Measurements from ENCODE around the gene NUP43. TPM values are rescaled to one million over a fixed set of nuclear protein-coding genes. Genes with fewer than 3 reads are reported as not detected.
"Not testable (repeated sequence)": the region's sequence is repeated elsewhere in the genome, so short reads cannot be mapped to it uniquely, and the experiment has no call there.

Gene NUP43, protein sequence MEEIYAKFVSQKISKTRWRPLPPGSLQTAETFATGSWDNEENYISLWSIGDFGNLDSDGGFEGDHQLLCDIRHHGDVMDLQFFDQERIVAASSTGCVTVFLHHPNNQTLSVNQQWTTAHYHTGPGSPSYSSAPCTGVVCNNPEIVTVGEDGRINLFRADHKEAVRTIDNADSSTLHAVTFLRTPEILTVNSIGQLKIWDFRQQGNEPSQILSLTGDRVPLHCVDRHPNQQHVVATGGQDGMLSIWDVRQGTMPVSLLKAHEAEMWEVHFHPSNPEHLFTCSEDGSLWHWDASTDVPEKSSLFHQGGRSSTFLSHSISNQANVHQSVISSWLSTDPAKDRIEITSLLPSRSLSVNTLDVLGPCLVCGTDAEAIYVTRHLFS
- 23.9 TPM for total RNA-seq

DNA sequence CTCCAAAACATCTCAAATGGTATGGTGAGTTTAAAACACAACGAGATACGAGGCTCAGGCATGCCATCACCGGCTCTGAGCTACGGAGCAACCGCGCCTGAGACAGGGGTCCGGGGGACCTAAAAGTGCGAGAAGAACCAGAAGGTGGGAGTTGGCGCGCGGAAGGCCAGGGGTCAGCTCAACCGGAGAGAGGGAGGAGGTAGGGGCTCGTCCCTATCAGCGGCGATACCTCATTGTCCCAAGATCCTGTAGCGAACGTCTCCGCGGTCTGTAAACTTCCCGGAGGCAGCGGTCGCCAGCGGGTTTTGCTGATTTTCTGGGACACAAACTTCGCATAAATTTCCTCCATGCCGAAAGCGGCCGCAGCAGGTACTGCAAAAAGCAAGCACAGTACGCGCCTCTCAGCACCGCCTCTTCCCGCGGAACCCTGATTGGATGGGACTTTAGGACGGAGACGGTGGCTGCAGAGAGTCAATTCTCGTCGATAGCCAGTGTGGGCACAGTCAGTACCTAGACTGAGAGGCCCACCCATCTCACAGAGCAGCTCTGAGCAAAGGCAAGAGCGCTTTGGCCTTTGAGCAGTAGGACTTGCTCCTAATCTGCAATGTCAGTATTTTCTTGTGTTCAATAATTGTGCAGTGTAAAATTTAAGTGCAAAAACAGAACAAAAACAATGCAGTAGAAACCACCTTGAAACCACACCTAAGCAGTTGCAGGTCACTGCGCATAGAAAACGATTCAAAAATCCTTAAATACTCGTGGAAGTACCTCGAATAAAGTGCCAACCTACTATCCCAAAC, at the start of gene NUP43:
Gene NUP43 (minus strand): TSS at position 383 of the 800 bp plus-strand sequence. CDS start 34 bp downstream, at position 349.
- DNase-seq, result peak; percentile 87

DNA sequence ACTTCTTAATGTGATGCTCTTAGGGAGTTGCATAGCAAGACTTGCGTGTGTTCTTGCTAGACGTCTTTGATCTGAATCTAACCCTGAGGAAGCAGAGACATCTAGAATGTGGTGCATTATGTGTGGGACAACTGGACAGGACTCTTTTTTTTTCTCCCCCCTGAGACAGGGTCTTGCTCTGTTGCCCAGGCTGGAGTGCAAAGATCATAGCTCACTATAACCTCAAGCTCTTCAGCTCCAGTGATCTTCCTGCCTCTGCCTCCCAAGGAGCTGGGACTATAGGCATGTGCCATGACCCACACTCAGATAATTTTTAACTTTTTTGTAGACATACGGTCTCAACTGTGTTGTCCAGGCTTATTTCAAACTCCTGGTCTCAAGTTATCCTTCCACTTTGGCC, 37.2 kb upstream of the NUP43 start:
- no peak for DNase-seq

DNA sequence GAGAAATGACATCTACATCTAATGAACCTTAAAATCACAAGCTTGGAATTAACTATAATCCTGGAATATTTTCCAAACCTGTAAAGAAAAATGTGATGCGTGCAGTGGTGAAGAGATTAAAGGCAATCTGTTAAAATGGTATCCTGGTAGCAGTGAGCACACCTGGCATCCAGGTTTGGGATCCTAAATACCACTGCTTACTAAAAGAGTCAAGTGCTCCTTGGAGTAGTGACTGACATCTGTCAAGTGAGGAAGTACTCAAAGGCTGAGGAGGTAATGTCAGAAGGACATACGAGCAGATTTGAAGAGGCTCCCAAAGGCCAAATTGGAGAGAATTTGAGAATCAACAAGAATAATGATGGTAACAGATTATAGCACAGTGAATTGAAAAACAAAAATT, 36.0 kb upstream of the NUP43 start:
- no peak for DNase-seq

DNA sequence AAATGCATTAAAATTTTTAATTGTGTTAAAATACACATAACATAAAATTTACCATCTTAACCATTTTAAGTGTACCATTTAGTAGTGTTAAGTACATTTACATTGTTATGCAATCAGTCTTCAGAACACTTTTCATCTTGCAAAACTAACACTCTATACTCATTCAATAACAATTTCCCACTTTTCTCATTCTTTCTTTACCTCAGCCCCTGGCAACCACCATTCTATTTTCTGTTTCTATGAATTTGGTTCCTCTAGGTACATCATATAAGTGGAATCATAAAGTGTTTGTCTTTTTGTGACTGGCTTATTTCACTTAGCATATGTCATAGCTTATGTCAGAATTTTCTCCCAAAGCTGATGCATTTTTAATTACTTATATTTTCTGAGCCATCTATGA, 35.4 kb upstream of the NUP43 start:
- no peak for DNase-seq

DNA sequence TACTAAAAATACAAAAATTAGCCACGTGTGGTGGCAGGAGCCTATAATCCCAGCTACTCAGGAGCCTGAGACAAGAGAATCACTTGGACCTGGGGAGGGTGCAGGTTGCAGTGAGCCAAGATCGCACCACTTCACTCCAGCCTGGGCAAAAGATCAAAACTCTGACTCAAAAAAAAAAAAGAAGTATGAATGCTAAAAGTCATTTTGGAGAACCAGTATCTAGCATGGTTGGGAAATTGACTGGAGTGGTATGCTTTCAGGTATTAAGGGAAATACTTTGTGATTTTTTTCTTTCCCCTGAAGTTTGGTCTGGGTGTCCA, 33.3 kb upstream of the NUP43 start:
- DNase-seq, result no peak

DNA sequence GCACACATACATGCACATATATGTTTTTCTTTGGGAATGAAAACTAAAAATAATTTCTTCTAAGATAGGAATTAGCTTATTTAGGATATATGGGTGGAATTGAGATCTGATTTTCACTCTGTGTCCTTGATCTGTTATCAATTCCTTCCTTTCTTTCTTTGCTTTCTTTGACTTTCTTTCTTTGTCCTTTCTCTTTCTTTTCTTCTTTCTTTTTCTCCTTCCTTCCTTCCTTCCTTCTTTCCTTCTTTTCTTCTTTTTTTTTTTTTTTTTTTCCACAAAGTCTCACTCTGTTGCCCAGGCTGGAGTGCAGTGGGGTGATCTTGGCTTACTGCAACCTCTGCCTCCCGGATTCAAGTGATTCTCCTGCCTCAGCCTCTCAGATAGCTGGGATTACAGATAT, 31.3 kb upstream of the NUP43 start:
- DNase-seq, result no peak

DNA sequence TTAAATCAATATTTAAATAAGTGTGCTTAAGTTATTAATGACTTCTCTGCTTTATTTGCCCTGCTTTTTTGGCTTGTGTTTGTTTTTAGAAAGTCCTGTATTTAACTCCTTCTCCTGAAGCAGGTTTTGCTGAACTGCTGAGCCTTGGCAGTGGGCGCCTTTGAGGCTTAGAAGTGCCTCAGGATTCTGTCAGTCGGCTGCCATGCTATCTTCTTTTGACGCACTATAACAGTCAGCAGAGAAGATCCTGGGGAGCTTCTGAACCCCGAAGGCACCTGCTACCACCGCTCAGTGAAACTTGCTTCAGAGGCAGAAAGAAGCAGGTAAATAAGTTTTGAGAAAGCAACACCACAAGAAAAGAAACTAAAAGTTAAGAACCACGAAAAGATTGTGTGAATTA, 25.6 kb upstream of the NUP43 start:
- DNase-seq, result no peak

DNA sequence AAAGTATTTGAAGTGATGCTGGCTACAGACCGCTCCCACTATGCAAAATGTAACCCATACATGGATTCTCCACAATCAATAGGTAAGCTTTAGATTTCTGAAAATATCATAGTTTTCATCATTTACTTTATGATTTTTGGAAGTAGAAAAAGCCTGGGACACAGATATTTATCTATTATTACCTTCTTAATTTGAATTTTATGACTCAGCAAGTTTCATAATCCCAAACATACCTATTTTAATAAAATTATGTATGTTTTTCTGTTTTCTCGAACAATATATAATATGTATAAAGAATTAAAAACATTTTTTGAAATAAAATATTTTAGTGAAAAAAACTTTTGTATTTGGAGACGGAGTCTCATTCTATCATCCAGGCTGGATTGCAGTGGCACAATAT, 24.9 kb upstream of the NUP43 start:
- no peak for DNase-seq

DNA sequence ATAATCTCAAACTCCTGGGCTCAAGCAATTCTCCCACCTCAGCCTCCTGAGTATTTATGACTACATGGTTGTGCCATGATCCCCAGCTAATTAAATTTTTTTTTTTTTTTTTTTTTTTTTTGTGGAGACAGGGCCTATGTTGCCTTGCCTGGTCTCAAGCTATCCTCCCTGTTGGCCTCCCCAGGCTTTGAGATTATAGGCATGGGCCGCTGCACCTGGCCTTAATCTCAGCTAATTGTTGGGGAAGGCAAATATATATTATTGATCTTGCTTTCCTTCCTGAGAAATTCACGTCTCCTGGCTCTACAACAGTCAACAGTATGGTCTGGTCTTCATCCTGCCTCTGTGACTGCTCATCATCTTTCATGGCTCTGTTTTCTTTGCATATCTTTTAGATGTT, 23.3 kb upstream of the NUP43 start:
- no peak for DNase-seq

DNA sequence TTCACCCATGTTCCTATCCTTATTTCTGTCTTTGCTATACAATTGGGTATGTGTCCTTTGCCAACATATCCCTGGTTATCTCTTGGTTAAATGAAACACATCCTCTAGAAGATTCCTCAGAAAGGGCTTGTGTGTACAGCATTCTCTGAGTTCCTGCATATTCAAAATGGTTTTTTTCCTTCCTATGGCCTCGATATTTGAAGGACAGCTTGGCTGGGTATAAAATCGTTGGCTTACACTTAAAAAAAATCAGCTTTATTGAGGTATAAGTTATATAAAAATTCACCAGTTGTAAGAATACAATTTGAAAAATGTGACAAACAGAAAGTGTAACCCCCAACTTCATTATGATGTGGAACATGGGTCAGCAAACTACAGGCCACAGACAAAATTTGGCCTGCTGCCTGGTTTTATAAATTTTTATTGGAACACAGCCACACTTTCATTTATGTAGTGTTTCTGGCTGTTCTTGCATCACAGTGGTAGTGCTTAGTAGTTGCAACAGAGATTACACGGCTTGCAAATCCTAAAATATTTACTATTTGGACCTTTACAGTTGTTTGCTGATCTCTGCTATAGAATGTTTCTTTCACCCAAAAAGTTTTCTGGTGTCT, 19.9 kb upstream of the NUP43 start:
- no peak for DNase-seq

DNA sequence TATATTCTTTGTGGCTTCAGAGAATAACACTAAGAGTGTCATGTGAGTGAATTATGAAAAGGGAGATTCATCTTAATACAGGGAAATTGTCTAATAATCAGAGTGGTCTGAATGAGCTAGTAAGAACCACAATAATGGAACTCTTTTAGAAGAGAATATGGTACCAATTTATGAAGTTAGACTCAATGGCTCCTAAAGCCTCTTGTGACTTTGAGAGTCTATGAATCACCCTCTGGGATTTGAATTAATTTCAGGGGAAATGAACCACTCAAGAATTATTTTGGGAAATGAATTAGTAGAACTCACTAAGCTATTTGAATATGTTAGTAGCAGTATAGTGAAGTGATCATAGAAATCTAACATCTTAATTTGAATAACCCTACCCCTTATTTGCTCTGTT, 17.5 kb upstream of the NUP43 start:
- no peak for DNase-seq

DNA sequence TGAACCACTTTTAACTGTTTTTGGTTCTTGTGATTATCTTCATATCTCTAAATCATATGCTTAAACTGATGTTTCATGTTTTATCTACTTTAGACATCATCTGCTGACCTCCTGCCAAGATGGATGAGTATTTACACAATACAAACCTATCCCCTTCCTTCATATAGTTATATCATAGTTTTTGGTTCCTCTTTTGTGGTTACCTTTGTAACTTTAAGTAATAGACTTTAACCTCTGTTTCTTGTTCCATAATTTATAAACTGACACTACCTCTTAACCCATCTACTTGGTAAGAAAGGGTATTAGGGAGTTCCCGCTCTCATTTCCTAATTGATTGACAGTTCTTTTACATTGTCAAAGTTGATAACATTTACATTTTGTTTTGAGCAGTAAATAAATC, 15.1 kb upstream of the NUP43 start:
- DNase-seq, result no peak

DNA sequence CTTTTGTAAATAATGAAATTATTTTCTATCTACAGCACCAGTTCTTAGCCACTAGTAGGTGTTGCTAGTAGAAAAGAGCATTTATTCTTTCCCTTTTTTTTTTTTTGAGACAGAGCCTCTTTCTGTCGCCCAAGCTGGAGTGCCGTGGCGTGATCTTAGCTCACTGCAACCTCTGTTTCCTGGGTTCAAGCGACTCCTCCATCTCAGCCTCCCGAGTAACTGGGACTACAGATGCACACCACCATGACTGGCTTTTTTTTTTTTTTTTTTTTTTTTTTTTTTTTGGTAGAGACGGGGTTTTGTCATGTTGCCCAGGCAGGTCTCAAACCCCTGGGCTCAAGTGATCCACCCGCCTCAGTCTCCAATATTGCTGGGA, 9.9 kb upstream of the NUP43 start:
- DNase-seq, result no peak

DNA sequence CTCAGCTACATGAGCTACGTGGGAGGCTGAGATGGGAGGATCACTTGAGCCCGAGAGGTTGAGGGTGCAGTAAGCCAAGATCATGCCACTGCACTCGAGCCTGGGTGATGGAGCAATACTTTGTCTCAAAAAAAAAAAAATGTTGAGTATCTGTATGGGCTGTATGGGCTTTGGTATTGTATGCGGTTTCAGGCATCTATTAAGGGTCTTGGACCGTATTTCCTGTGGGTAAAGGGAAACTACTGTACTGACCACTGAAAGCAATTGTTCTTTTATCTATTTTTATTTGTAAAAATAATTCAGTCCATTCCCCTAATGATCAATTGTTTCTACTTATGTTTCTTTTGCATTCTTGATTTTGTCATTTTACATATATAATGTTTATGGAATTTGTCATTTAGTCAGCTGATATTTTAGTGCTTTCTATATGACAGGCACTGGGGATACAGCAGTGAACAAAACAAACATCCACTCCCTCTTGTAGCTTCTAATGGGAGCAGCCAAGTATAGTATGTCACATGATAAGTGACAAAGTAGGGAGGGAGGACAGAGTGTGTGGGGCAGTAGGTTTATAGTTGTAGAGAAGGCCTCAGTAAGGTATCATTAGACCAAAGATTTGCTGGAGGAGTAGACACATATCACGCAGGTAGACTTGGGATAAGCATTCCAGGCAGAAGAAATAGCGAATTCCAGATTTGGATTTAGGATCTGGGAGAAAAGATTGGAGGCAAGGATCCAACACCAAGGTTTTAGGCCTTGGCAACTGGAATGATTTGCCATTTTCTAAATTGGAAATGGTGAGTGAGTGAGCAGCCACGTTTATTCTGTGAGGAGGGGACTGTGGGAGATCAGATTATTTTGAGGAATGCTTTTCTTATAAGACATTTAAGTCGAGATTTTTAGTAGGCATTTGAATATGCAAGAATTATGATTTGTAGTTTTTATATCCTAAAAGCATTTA, 9.3 kb upstream of the NUP43 start:
- no peak for DNase-seq

DNA sequence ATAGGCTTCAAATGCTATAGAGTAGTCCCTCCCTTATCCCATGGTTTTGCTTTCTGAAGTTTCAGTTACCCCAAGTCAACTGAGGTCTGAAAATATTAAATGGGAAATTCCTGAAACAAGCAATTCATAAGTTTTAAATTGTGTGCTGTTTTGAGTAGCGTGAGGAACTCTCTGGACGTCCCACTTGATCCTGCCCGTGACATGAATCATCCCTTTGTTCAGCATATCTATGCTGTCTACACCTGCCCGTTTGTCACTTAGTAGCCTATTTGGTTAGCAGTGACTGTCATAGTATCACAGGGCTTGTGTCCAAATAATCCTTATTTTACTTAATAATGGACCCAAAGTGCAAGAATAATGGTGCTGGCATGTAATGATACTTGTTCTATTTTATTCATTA, 8.2 kb upstream of the NUP43 start:
- DNase-seq, result no peak

DNA sequence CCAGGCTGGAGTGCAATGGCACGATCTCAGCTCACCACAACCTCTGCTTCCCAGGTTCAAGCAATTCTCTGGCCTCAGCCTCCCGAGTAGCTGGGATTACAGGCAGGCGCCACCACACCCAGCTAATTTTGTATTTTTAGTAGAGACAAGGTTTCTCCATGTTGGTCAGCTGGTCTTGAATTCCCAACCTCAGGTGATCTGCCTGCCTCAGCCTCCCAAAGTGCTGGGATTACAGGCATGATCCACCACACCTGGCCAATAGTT, 7.0 kb upstream of the NUP43 start:
- DNase-seq, result not testable (repeated sequence)

DNA sequence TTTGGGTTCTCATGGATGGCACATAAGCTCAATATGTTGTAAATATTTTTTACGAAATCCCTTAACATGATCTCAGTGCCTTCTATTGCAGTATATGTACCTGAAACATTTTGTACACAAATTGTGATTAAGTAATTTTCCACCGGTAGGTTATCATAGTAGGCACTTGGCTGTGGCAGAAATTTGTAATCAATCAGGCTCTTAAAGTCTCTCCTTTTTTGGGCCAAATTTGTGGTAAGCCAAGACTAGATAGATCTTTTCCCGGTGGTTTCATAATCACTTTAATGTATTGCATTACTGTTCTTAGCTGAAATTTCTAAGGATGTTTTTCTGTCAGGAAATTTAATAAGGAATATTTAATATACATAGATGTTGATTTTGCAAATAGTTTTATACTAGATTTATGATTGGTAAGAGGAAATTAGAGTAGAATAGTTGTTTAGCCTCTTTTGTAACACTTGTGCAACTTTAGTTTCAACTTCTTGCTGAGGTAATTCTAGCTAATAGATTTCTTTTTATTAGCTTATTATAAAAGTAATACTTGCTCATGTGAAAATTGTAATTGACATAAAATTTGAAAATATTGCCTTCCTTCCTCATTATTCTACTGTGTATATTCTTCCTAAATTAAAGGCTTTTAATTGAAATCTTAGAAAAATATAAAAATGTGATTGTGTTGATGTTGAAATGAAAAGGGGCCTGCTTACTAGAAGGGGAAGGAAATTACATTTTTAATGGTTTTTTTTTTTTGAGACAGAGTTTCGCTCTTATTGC, 6.5 kb upstream of the NUP43 start:
- no peak for DNase-seq

DNA sequence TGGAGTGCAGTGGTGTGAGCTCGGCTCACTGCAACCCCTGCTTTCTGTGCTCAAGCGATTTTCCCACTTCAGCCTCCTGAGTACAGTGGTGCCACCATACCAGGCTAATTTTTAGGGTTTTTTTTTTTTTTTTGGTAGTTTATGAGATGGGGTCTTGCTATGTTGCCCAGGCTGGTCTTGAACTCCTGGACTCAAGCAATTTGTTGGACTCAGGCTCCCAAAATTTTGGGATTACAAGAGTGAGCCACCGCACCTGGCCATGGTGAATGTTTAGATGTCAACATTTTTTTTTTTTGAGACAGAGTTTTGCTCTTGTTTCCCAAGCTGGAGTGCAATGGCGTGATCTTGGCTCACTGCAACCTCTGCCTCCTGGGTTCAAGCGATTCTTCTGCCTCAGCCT, 5.6 kb upstream of the NUP43 start:
- DNase-seq, result not testable (repeated sequence)

DNA sequence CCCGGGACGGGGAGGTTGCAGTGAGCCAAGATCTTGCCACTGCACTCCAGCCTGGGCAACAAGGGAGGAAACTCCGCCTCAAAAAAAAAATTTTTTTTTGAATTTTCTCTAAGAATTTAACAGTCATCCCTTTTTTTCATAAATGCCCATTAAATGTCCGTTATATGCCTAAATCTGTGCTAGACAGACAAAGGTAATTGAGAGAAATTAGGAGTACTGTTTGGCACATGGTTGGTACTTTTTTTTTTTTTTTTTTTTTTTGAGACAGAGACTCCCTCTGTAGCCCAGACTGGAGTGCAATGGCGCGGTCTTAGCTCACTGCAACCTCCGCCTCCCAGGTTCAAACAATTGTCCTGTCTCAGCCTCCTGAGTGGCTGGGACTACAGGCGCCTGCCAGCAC, 4.9 kb upstream of the NUP43 start:
- no peak for DNase-seq

DNA sequence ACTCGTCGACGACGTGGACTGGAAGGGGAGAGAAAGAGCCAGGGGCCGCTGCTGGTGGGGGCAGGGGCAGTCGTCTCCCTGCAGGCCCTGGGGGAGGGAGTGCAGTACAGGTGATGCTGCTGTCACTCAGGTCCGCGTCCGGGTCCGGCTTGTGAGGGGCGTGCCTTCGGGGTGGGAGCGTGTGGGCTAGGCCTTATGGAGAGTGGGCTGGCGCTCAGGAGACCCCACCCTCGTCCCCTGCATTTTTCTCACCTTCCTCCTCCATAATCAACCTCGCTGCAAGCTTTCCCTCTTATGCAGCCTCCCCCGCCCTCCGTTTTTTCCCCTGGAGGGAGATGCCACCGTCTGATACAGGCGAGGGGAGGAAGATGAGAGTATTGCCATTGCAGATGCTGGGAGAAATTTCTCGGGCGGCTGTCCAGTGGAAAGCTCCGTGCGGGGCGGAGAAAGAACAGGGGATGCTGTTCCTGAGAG, 3.8 kb upstream of the NUP43 start:
- peak; percentile 58 for DNase-seq

DNA sequence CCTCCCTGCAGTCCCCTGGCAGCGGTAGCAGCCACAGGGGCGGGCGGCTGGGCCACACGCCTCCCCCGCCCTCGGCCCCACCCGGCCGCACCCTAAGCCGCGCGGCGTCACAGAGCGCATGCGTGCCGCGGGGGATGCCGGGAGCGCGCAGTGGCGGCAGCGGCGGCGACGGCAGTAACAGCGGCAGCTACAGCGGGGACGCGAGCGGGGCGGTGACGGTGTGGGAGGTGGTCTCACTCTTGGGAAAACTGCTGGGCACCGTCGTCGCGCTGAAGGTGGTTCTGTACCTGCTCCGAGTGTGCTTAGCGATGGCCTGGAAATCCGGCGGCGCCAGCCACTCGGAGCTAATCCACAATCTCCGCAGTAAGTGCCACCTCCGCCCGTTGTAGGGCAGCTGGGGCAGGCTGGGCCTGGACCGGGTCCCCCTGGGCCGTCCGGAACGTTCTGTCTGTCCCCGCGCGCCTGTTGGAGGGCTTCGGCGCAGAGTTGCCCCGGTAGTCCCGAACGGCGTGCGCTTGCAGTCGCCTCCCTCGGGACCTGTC, 3.3 kb upstream of the NUP43 start, which contains the start of gene PCMT1:
Gene PCMT1 (plus strand): TSS at position 148 of the 542 bp plus-strand sequence. CDS start 161 bp downstream, at position 309.
- DNase-seq, result peak; percentile 87
